ENCODE results near the gene TRIM29. TPM values are rescaled to one million over a fixed set of nuclear protein-coding genes. Genes with fewer than 3 reads are reported as not detected.

TRIM29 gene
- polyA plus RNA-seq, 10 donors = 0.19 to 62.3 (median 0.67) TPM; not detected in 1

DNA sequence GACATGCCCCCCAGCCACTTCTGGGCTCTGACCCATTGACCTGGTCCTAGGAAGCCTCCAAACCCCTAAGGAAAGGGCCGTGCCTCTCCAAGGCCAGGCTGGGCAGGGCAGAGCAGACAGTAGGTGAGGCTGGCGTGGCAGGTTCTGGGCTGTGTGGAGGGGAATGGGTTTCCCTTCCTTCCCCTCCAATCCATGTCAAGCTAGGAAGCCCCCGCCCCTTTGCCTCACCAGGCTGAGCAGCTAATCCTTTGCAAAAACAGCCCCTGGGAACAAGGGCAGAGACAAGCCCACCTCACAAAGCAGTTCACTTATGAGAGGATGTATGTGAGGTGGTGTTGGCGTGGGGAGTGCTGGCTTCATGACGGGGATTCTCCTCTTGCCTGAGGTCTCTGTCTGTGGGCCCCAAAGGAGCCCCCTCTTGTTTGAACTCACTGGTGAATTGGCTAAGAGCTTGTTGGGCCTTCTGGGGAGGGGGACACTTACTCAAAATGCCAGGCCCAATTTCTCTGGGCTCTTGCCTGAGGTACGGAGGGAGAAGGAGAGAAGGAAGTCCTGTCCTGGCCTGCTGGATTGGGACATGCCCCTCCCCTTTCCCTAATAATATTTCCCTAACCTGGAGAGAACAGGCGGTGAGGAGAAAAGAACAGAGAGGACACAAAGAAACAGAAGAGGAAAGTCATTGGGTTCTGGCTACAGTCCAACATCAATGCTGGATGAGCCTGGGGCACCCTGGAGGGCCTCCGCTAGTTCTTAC lies 1.6 kb upstream of the TRIM29 start:
- DNase-seq = no peak

- DNase-seq = no peak
Measured at GRCh38 chr11:120137187-120137610, 714 bp downstream of the TRIM29 start.

DNA sequence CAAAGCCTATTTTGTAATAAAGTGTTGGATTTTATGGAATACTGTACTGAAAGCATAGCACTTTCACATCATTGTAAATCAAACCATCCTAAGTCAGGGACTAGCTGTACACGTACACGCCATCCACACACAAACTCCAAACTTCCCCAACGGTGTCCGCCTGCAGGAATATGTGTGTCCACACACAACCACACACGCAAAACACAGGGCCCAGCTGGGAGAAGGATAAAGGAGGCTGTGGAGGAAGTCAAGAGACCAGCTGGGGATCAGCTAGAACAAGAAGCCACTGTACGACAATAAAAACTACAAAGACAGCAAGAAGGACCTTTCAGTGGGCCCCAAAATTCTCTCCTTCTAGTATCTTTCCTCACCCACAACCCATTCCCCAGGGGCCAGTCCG lies 1.6 kb downstream of the TRIM29 start:
- DNase-seq = no peak

GRCh38 chr11:120135838-120136237 lies 2.1 kb downstream of the TRIM29 start:
- no peak for DNase-seq

GRCh38 chr11:120134931-120135228 lies 3.0 kb downstream of the TRIM29 start:
- no peak for DNase-seq

GRCh38 chr11:120134106-120134930 lies 3.6 kb downstream of the TRIM29 start:
- no peak for DNase-seq

DNA sequence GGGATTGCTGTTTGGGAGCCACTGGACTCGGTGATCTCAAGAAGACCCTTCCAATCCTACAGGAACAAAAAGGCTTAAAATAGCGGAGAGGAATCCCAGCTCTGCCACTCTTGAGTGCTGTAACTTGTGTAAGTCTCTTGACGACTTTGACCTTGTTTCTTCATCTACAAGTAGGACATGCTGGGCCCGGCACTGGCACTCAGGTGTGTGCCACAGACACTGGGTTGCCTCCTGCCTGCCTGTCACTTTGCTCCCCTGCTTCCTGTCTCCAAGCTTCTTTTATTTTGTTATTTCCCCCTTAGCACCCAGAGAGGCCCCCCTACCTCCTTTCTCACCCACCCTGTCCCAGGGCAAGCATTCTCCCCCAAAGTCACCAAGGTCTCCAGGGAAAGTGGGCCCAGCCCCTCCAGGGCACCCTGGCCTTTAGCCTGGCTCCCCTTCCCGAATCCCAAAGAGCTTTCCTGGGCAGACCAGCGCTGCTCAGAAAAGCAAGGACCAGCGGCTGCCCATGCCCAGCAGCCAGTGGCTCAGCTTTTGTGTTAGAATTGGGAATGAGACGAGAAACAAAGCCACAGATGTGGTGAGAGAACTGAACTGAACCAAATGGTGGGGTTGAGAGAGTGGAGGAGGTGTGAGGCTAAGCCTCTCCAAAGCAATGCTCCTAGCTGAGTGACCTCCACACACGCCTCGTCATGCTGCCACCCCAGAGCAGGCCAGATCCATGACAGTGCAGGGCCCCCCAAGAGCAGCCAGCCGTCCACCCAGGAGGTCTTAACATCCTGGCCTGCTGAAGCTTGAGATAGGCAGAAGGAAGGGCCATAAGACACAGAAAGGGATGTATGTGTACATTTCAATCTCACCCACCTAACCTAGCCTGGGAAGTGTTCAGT lies 4.5 kb downstream of the TRIM29 start:
- DNase-seq = no peak

GRCh38 chr11:120132645-120133185 lies 5.2 kb downstream of the TRIM29 start:
- no peak for DNase-seq

GRCh38 chr11:120131941-120132644 lies 5.8 kb downstream of the TRIM29 start:
- no peak for DNase-seq

DNA sequence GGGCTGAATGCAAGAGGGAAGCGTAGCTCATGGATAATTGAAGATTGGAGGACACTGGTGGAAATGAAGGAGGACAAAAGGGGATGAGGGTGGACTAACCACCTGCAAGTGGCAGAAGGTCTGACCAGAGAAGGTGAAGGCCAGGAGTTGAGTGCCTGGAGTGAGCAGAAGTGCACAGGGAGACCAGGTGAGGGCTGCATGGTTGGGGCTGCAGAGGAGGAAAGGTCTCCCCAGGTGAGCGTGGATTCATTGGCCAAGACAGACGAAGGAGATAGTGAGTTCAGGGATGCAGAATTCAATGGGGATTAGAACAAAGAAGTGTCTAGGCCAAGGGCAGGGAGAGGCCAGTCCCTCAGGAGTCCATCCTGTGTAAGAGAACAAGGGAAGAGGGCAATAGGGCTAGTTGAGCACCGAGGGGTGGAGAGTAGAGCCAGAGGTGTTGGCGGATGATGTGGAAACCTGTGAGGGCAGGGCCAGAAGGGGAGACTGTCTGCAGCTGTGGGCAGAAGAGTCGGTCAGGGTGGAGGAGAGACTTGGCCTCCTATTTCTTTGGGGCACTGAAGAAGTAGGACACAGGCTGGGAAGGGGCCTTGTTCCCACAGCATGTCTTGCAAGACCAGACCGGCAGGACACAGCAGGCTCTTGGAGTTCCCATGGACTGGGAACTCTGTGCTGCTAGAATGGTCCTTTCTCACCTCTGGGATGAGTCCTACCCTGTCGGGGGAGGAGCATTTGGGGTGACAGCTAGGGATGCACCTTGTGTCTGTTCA lies 6.7 kb downstream of the TRIM29 start:
- no peak for DNase-seq

GRCh38 chr11:120130176-120130980 lies 7.5 kb downstream of the TRIM29 start:
- no peak for DNase-seq

GRCh38 chr11:120129570-120129969 lies 8.3 kb downstream of the TRIM29 start:
- DNase-seq = no peak

GRCh38 chr11:120128392-120129119 lies 9.4 kb downstream of the TRIM29 start:
- DNase-seq = peak in 2 of 3 donors; percentile 26 to 59

DNA sequence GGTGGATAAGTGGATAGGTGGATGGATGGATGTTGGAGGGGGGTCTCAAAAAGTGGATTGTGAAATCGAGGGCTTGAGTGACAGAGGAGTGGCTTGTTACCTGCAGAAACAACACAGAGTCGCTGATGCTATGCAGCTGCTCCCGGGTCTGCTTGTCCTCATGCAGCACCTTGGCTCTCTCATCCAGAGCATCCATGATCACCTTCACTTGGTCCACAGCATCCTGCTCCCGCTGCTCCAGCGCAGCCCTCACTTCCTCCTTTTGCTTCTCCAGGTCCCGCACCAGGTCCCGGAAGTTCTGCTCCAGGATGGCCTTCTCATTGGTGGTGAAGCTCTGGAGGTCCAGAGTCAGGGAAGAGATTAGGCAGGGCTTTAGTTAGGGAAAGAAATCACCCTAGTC lies 10.7 kb downstream of the TRIM29 start:
- no peak for DNase-seq

GRCh38 chr11:120126620-120127019 lies 11.3 kb downstream of the TRIM29 start:
- DNase-seq = no peak

DNA sequence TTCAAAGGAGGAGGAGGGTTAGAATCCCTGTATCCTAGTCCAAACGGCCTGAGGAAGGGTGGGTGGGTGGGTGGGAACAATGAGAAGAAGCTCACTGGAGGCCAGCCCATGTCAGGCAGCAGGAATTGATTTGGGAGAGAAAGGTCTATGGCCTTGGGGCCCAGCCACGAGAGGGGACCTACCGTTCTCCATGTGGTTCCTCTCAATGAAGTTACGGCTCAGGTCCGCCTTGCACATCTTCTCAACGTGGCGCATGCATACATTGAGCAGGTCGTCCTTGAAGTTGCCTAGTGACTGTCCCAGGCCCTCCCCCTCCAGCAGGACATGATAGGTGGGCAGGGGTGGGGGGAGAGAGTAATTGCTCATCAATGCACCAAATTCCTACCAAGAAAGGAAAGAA lies 12.4 kb downstream of the TRIM29 start:
- DNase-seq = no peak

DNA sequence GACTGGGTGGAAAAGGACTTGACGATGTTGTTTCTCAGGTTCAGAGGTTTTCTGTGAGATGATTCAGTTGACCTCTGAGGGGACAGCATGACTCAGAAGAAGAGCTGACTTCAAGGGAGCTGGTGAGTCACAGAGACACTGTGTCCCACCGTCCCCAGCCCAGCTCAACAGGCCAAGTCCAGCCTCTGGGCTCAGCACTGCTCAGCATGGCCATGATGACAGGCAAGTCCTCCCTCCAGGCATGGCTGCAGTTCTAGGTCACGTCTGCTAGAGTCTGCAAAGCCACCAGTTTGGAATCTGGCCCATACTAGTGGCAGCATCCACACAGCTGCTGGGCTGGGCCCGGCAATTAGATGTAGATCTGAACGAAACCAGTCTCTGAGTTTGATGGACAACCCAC lies 12.9 kb downstream of the TRIM29 start:
- DNase-seq = no peak

GRCh38 chr11:120124355-120124754 lies 13.6 kb downstream of the TRIM29 start:
- DNase-seq = no peak

DNA sequence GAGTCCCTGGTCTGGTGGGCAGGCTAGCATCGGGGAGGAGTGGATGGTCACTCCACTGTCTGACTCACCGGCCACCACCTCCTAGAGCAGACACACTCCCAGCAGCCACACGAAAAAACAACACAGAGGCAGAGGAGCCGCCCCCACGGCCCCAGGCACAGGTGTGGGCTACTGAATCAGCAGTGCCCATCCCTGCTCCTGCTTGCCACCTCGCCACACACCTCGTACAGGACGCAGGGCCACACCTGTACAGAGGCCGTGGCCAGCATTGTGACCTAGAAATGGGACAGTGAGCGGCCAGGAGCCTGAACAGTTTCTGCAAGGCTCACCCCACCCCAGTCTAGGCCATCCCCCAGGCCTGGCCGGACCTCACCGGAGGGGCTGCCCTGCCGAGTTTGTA lies 14.0 kb downstream of the TRIM29 start:
- DNase-seq = no peak

Measured in muscle of back (tissue), 11 donors.